Activated naive CD4-positive, alpha-beta T cell (primary cell): Measurements from ENCODE around the gene MBLAC2.

ENCODE experiments used
- DNase-seq, 4 experiments: peaks; one replicate each; lab custom pipeline; 2025; lab: John Stamatoyannopoulos, UW

The MBLAC2 gene

GRCh38 chr5:90474235-90475107, at the start of gene MBLAC2, which contains the start of gene POLR3G:
Gene MBLAC2, minus strand, starts transcription at chr5:90474771. Its CDS starts 479 bp downstream, at chr5:90474292.
Gene POLR3G, plus strand, starts transcription at chr5:90474864. Its CDS starts 10,704 bp downstream, at chr5:90485568.
- peak; percentile 82 to 90 (median 86) for DNase-seq

GRCh38 chr5:90519081-90519480, 44.5 kb upstream of the MBLAC2 start:
- DNase-seq = no peak

GRCh38 chr5:90518661-90519060, 44.1 kb upstream of the MBLAC2 start:
- no peak for DNase-seq

GRCh38 chr5:90514520-90514919, 39.9 kb upstream of the MBLAC2 start:
- no peak for DNase-seq

- DNase-seq = no peak
Observed at GRCh38 chr5:90510438-90510837, 35.9 kb upstream of the MBLAC2 start.

GRCh38 chr5:90506221-90506620, 31.6 kb upstream of the MBLAC2 start:
- DNase-seq = no peak

GRCh38 chr5:90504743-90505142, 30.2 kb upstream of the MBLAC2 start:
- DNase-seq = no peak

GRCh38 chr5:90503596-90503995, 29.0 kb upstream of the MBLAC2 start:
- DNase-seq = no peak

GRCh38 chr5:90495146-90495545, 20.6 kb upstream of the MBLAC2 start:
- no peak for DNase-seq

GRCh38 chr5:90494043-90494442, 19.5 kb upstream of the MBLAC2 start:
- DNase-seq = no peak

GRCh38 chr5:90488791-90489190, 14.2 kb upstream of the MBLAC2 start:
- DNase-seq = no peak

- DNase-seq = no peak
Observed at GRCh38 chr5:90484540-90484939, 10.0 kb upstream of the MBLAC2 start.

- DNase-seq = no peak
Observed at GRCh38 chr5:90483206-90483605, 8.6 kb upstream of the MBLAC2 start.

GRCh38 chr5:90480699-90481098, 6.1 kb upstream of the MBLAC2 start:
- no peak for DNase-seq

GRCh38 chr5:90479611-90480385, 5.2 kb upstream of the MBLAC2 start:
- no peak for DNase-seq

GRCh38 chr5:90477621-90478215, 3.1 kb upstream of the MBLAC2 start:
- DNase-seq = no peak

GRCh38 chr5:90477073-90477472, 2.5 kb upstream of the MBLAC2 start:
- DNase-seq = no peak

- no peak for DNase-seq
Observed at GRCh38 chr5:90476391-90476790, 1.8 kb upstream of the MBLAC2 start.

GRCh38 chr5:90475436-90475980, 937 bp upstream of the MBLAC2 start:
- DNase-seq = no peak

GRCh38 chr5:90473396-90474234, 956 bp downstream of the MBLAC2 start:
- peak in 2 of 4 experiments; percentile 16 to 49 for DNase-seq

- DNase-seq = no peak
Observed at GRCh38 chr5:90472783-90473395, 1.7 kb downstream of the MBLAC2 start.
